ENCODE data around the gene GDI1. TPM values are rescaled to one million over a fixed set of nuclear protein-coding genes. Genes with fewer than 3 reads are reported as not detected.

The GDI1 gene
- total and polyA plus RNA-seq, 2 of the 8 experiments (the other 6 are each of a cell fraction or from before 2014, with no cell fraction given), result 83.1 to 136 TPM

DNA sequence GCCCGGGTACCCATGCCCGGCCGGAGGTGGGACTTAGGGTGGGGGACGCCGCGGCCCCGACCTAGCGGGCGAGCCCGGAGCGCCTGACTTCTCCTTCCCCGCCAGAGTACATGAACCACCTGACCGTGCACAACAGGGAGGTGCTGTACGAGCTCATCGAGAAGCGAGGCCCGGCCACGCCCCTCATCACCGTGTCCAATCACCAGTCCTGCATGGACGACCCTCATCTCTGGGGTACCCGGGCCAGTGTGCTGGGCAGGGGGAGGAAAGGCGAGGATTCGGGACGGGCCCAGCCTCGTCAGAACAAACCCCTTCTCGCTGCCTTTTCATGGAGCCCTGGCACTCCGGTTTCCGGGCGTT, 25.0 kb upstream of the GDI1 start:
- H2BK5ac ChIP-seq (ENCODE audit: low read depth, low read length), result no peak overlapping the region
- H3K4me1 ChIP-seq (replicated peaks in 1 of 4; ENCODE audit: control insufficient read depth in 3 of 4, insufficient read depth in 4 of 4, low read length in 3 of 4), result peaks cover 2 to 11% (median 3%) of the 10 kb centered on the region in 4 experiments; a peak in 4 of 7 replicates
- peaks cover 0 to 5% (median 0%) of the 10 kb centered on the region in 4 experiments; a peak in 1 of 8 replicates for H3K36me3 ChIP-seq (ENCODE audit: control insufficient read depth in 2 of 4, insufficient read depth in 4 of 4, low read length in 3 of 4)
- H2BK120ac ChIP-seq (replicated peaks; ENCODE audit: low read depth, low read length), result no peak overlapping the region
- H3K56ac ChIP-seq (replicated peaks; ENCODE audit: insufficient read length, low read depth, low read length), result no peak overlapping the region
- ChIA-PET CTCF (ENCODE audit: partially characterized antibody) (interaction anchor here (1.1 kb wide), 1 partner anchor 29 kb away, joined by 4 read pairs; no protein-coding TSS in a partner anchor), POLR2A (ENCODE audit: partially characterized antibody) (interaction anchor here (0.7 to 6.4 kb wide), 5 partner anchors 9 to 46 kb away, joined by 3 to 124 read pairs (median 4); partner anchors contain the start of gene RPL10)
- H4K20me1 ChIP-seq (replicated peaks in 1 of 2; ENCODE audit: control insufficient read depth in 1 of 2, insufficient read depth in 2 of 2, low read length in 2 of 2), result no peaks in the 10 kb centered on the region
- H4K5ac ChIP-seq (ENCODE audit: insufficient read length, low read depth, low read length), result no peak overlapping the region
- DNase-seq (ENCODE audit: low read depth in 1 of 2, low spot score in 2 of 2), result peak in 1 of 2 experiments; percentile 78
- H4K91ac ChIP-seq (replicated peaks; ENCODE audit: insufficient read length, low read length), result no peak overlapping the region
- peak overlapping the region; percentile 44 to 65 for H3K4me2 ChIP-seq (ENCODE audit: insufficient read depth in 1 of 2, low read depth in 2 of 2, low read length in 2 of 2)
- H3K9me3 ChIP-seq (ENCODE audit: insufficient read depth in 2 of 2, low read depth in 1 of 2, low read length in 1 of 2), result no peaks in the 10 kb centered on the region
- peak overlapping the region; percentile 32 for H3K4ac ChIP-seq (replicated peaks; ENCODE audit: insufficient read length, low read depth, low read length)
- H3K18ac ChIP-seq (ENCODE audit: extremely low read depth, low read length), result no peak overlapping the region
- no peaks in the 10 kb centered on the region for H3K23me2 ChIP-seq (ENCODE audit: low read depth, low read length)
- H2BK12ac ChIP-seq (ENCODE audit: low read depth, low read length), result no peak overlapping the region
- peak overlapping the region; percentile 47 to 69 (median 62) for H3K4me3 ChIP-seq (ENCODE audit: extremely low read depth in 1 of 4, insufficient read depth in 2 of 4, low read depth in 3 of 4, low read length in 4 of 4)
- no peak overlapping the region for H2AK5ac ChIP-seq (ENCODE audit: low read depth, low read length)
- H2BK15ac ChIP-seq (ENCODE audit: low read length), result no peak overlapping the region
- H2BK20ac ChIP-seq (ENCODE audit: low read length), result no peak overlapping the region
- TF ChIP-seq E2F6 (IDR thresholded peaks at IDR 0.05), result 0 out of 2 replicates have a peak, but pooled peaks have one; percentile 11
- no peak for TF ChIP-seq YY1 (IDR thresholded peaks at IDR 0.05; ENCODE audit: low read depth, low read length)
- 0 out of 2 replicates have a peak, but pooled peaks have one; percentile 37 for TF ChIP-seq TAF1 (IDR thresholded peaks at IDR 0.05; ENCODE audit: low read depth, low read length)
- TF ChIP-seq, protein P1, sequence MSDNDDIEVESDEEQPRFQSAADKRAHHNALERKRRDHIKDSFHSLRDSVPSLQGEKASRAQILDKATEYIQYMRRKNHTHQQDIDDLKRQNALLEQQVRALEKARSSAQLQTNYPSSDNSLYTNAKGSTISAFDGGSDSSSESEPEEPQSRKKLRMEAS (IDR thresholded peaks at IDR 0.05), result 0 out of 2 replicates have a peak, but pooled peaks have one; percentile 35
- no peak for TF ChIP-seq GABPA (IDR thresholded peaks at IDR 0.05; ENCODE audit: borderline replicate concordance, insufficient read depth, low read length)
- no peak for TF ChIP-seq TBP (IDR thresholded peaks at IDR 0.05; ENCODE audit: low read depth, low read length)
- TF ChIP-seq USF2 (IDR thresholded peaks at IDR 0.05; ENCODE audit: low read length), result 0 out of 2 replicates have a peak, but pooled peaks have one; percentile 11
- no peak overlapping the region for H3K23ac ChIP-seq (ENCODE audit: insufficient read length)
- peak overlapping the region; percentile 1; the same call in 1 of the 2 replicates for H3K27ac ChIP-seq (ENCODE audit: low read depth, low read length)
- no peak overlapping the region; the same call in 1 of the 2 replicates for H4K8ac ChIP-seq (ENCODE audit: extremely low read depth, insufficient read depth, low read length)
- 0 out of 2 replicates have a peak overlapping the region, but pooled peaks have one; percentile 62 for H2AFZ ChIP-seq (ENCODE audit: low read length)
- H3K79me1 ChIP-seq (ENCODE audit: low read depth, low read length), result no peaks in the 10 kb centered on the region
- H3K14ac ChIP-seq (ENCODE audit: insufficient read length), result no peak overlapping the region
- H3K79me2 ChIP-seq (ENCODE audit: control insufficient read depth in 1 of 2, insufficient read depth in 2 of 2, low read length in 2 of 2), result no peaks in the 10 kb centered on the region
- H3K9ac ChIP-seq (replicated peaks in 1 of 4; ENCODE audit: extremely low read depth in 1 of 4, low read depth in 3 of 4, low read length in 3 of 4), result peak overlapping the region in 2 of 4 experiments; percentile 13 to 23; a peak in 3 of 7 replicates
- WGBS, 2 experiments (ENCODE audit: extremely low coverage in 1 of 2, insufficient coverage in 1 of 2, insufficient read length in 1 of 2, insufficient replicate concordance in 2 of 2, low coverage in 1 of 2, low lambda C conversion rate in 2 of 2, missing lambda C conversion rate in 1 of 2), result 12% methylated on average over 5 of the region's 29 CpGs; no CpG with 5 or more reads in 1 of the 2 experiments
- FAIRE-seq, result no peak
- H3K27me3 ChIP-seq (replicated peaks in 1 of 4; ENCODE audit: control insufficient read depth in 3 of 4, extremely low read depth in 1 of 4, insufficient read depth in 3 of 4, low read length in 3 of 4), result no peaks in the 10 kb centered on the region

Measured in H1 (cell line).